Ovary (tissue), 9 donors: ENCODE measurements around the gene ENPP7. TPM values are rescaled to one million over a fixed set of nuclear protein-coding genes. Genes with fewer than 3 reads are reported as not detected.

Experiments used
- DNase-seq, 5 donors: peaks; one replicate each; pipeline ENCODE4 v3.0.0-alpha.2; 2019 to 2020
- H3K27ac ChIP-seq, 2 donors: fragments of 200-600 bp; one replicate each; pipeline versions ENCODE4 v1.5.1 to v1.8.0; 2019 to 2022
- H3K27me3 ChIP-seq: fragments of 200-600 bp; one replicate; pipeline ENCODE4 v1.8.0; 2022
- H3K36me3 ChIP-seq: fragments of 200-600 bp; sonication (generic); one replicate; pipeline ENCODE4 v1.5.1; 2019
- H3K4me1 ChIP-seq: one replicate; pipeline ENCODE4 v1.8.1; 2013; ENCODE audit warnings: mild to moderate bottlenecking, moderate library complexity; ENCODE audit not compliant: insufficient read depth
- H3K4me3 ChIP-seq: fragments of 200-600 bp; sonication (generic); one replicate; pipeline ENCODE4 v1.5.1; 2017
- H3K9me3 ChIP-seq, 2 donors: fragments of 200-600 bp in 1 of 2; sonication (generic) in 1 of 2; one replicate each; pipeline versions ENCODE4 v1.5.1 to v1.8.1; 2013 to 2019; ENCODE audit warnings: mild to moderate bottlenecking in 1 of 2, moderate library complexity in 1 of 2
- EP300 ChIP-seq: sonication (generic); formaldehyde crosslinking; IDR thresholded peaks from one replicate; pipeline ENCODE4 v1.6.1; 2017; ENCODE audit warnings: antibody characterized with exemption
- POLR2A ChIP-seq: fragments of 450-650 bp; IDR thresholded peaks from one replicate; pipeline ENCODE4 v1.6.1; 2017; ENCODE audit warnings: antibody characterized with exemption, mild to moderate bottlenecking, moderate library complexity
- WGBS, 3 donors: extraction: QIAGEN DNeasy Blood & Tissue Kit in 1 of 3; methylation state at CpG; one replicate each; pipeline versions ENCODE4 v1.1.5 to v1.1.7; 2013 to 2017; 5-methylcytosine and 5-hydroxymethylcytosine counted together
- intact Hi-C, 4 donors: fragments of 100-400 bp; cut with DNase I; formaldehyde crosslinking; loops; one replicate each; pipeline versions ENCODE4 v1.11.0 to v1.15.1; 2022 to 2023
- polyA plus RNA-seq, 2 donors: library from polyadenylated mRNA; stranded (reverse); fragments of 200-250 nt in 1 of 2; fragments of 350-450 nt in 1 of 2; fragmentation: Illumina TruSeq in 1 of 2; extraction: RNeasy Lipid Tissue Mini Kit (QIAGEN cat#74804) in 1 of 2; gene quantifications; one replicate each; pipeline ENCODE4 v1.2.3, GENCODE V29; 2013 to 2014
- total RNA-seq, 7 donors: library from RNA; depleted of rRNA in 2 of 7; stranded (reverse); fragments of >200 nt in 2 of 7; fragmentation: NEBNext Ultra II Directional in 3 of 7; extraction: Animal tissue kit (Norgen Biotek cat#: 25700) in 3 of 7; gene quantifications; one replicate each; pipeline versions ENCODE4 v1.1.0 to v1.2.4, GENCODE V29; 2016 to 2023
- TF ChIP-seq, protein P1 (sequence below), 3 donors: fragments of 450-650 bp in 2 of 3; fragments of 200-600 bp in 1 of 3; IDR thresholded peaks; one replicate each; pipeline versions ENCODE4 v1.5.1 to v1.8.0; 2016 to 2022; ENCODE audit warnings: antibody characterized with exemption in 3 of 3, mild to moderate bottlenecking in 1 of 3
- donor health status: DM: no; HTN: no; CAD: no; lungs with moderate emphysema.
- donor health status: DM: no; HTN: no; CAD: no.
- donor health status: Bipolar disorder and iron deficiency.
- donor health status: DM: yes; HTN: yes; CAD: no.
- donor health status: DM: no; HTN: no; CAD: no.
- donor health status: DM: yes; HTN: yes; CAD: no.

Gene ENPP7
- total and polyA plus RNA-seq, 9 donors: not detected

DNA sequence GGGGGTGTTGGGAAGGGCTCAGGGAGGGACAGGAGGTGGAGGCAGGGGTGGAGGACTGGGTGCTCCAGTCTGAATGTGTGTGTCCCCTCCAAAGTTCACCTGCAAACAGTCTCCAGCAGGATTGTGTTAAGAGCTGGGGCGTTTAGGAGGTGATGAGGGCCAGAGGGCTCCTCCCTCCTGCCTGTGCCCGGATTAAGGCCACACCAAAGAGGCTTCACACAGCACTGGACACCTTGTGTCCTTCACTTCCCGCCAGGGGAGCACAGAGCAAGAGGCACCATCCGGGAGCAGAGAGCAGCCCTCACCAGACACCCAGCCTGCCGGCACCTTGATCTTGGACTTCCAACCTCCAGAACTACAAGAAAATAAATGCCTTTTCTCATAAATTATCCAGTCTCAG, 30.2 kb upstream of the ENPP7 start:
- no peak overlapping the region for H3K4me3 ChIP-seq
- intact Hi-C loops: loop anchor here in 1 of 4 donors (10.0 kb wide), 1 partner anchor 296 kb away; no protein-coding TSS in a partner anchor
- DNase-seq: no peak
- peaks cover 5% of the 10 kb centered on the region for H3K4me1 ChIP-seq
- no peaks in the 10 kb centered on the region for H3K9me3 ChIP-seq
- TF ChIP-seq, protein P1, sequence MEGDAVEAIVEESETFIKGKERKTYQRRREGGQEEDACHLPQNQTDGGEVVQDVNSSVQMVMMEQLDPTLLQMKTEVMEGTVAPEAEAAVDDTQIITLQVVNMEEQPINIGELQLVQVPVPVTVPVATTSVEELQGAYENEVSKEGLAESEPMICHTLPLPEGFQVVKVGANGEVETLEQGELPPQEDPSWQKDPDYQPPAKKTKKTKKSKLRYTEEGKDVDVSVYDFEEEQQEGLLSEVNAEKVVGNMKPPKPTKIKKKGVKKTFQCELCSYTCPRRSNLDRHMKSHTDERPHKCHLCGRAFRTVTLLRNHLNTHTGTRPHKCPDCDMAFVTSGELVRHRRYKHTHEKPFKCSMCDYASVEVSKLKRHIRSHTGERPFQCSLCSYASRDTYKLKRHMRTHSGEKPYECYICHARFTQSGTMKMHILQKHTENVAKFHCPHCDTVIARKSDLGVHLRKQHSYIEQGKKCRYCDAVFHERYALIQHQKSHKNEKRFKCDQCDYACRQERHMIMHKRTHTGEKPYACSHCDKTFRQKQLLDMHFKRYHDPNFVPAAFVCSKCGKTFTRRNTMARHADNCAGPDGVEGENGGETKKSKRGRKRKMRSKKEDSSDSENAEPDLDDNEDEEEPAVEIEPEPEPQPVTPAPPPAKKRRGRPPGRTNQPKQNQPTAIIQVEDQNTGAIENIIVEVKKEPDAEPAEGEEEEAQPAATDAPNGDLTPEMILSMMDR (IDR thresholded peaks at IDR 0.05): no peak
- TF ChIP-seq POLR2A (no peak), EP300 (no peak)
- no peaks in the 10 kb centered on the region for H3K36me3 ChIP-seq
- WGBS, 3 donors: 34 to 50% (median 49%) methylated on average over 5 of the region's 5 CpGs
- no peaks in the 10 kb centered on the region for H3K27me3 ChIP-seq
- H3K27ac ChIP-seq: no peak overlapping the region

DNA sequence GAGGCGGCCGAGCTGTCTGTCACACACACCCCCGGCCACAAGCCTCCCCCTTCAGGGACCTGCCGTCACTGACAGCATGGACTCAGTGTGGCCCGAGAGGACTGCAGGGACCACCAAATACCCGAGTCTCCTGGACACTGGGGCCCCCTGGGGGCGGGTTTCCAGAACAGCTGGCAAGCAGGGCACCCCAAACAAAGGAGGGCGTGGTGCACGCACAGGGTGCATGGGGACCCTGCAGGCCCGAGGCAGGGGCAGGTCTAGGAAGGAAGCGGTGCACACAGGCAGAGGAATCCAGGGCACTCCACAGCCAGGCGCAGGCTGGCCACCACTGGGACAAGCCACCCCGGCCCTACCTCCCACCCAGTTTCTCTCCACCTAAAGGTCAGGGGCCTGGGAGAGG, 28.7 kb upstream of the ENPP7 start:
- Histone ChIP-seq H3K36me3 (no peaks in the 10 kb centered on the region), H3K4me1 (peaks cover 3% of the 10 kb centered on the region), H3K27ac (no peak overlapping the region), H3K27me3 (no peaks in the 10 kb centered on the region), H3K4me3 (no peak overlapping the region), H3K9me3 (no peaks in the 10 kb centered on the region)
- intact Hi-C loops: loop anchor here in 1 of 4 donors (10.0 kb wide), 1 partner anchor 297 kb away; no protein-coding TSS in a partner anchor
- 49 to 56% (median 52%) methylated on average over 13 of the region's 13 CpGs for WGBS, 3 donors
- no peak for DNase-seq
- TF ChIP-seq POLR2A: no peak
- no peak for TF ChIP-seq EP300

DNA sequence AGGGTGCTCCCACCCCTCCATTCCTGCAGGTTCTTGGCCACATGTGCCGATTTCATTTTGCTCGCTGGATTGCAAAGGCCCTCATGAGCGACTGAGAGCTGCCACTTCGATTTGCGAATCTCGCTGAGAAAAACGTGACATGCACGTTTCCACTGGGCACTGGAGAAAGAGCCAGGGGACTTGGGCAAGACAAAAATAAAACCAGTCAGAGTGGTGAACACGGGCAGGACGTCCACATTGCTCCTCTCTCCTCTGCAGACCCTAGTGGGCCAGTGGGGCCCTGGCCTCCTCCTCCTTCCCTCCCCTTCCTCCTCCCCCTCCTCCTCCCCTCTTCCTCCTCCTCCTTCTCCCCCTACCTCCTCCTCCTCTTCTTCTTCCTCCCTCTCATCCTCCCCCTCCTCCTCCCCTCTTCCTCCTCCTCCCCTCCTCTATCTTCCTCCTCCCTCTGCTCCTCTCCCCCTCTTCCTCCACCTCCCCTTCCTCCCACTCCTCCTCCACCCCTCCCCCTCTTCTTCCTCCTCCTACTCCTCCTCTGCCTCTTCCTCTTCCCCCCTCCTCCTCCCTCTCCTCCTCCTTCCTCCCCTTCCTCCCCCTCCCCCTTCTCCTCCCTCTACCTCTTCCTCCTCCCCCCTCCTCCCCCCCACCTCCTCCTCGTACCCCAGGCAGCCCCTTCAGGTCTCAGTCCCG, 28.1 kb upstream of the ENPP7 start:
- Histone ChIP-seq H3K36me3 (no peaks in the 10 kb centered on the region), H3K4me1 (peaks cover 6% of the 10 kb centered on the region), H3K27ac (no peak overlapping the region), H3K27me3 (no peaks in the 10 kb centered on the region), H3K9me3 (no peaks in the 10 kb centered on the region), H3K4me3 (no peak overlapping the region)
- intact Hi-C loops: loop anchor here in 1 of 4 donors (10.0 kb wide), 1 partner anchor 298 kb away; no protein-coding TSS in a partner anchor
- 32 to 45% (median 34%) methylated on average over 10 to 12 of the region's 12 CpGs for WGBS, 3 donors
- DNase-seq: no peak
- TF ChIP-seq EP300 (no peak), POLR2A (no peak)
- TF ChIP-seq, protein P1 (IDR thresholded peaks at IDR 0.05): no peak

DNA sequence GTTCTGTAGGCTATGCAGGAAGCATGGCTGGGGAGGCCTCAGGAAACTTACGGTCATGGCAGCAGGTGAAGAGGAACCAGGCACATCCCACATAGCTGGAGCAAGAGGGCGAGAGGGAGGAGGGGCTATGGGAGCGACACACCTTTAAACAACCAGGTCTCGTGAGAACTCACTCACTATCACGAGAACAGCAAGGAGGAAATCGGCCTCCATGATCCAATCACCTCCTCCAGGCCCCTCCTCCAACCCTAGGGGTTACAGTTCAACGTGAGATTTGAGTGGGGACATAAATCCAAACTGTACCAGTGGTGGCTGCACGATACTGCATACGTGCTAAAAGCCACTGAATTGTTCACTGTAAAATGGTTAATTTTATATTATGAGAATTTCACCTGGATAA, 26.1 kb upstream of the ENPP7 start:
- Histone ChIP-seq H3K27me3 (no peaks in the 10 kb centered on the region), H3K4me3 (no peak overlapping the region), H3K9me3 (no peaks in the 10 kb centered on the region), H3K27ac (no peak overlapping the region), H3K4me1 (peaks cover 6% of the 10 kb centered on the region), H3K36me3 (no peaks in the 10 kb centered on the region)
- intact Hi-C loops: loop anchor here in 3 of 4 donors (5.0 to 10.0 kb wide), 4 partner anchors 300 to 617 kb away; no protein-coding TSS in a partner anchor
- WGBS, 3 donors: 79 to 80% (median 80%) methylated on average over 9 of the region's 9 CpGs
- TF ChIP-seq EP300 (no peak), POLR2A (no peak)
- TF ChIP-seq, protein P1 (IDR thresholded peaks at IDR 0.05): no peak
- no peak for DNase-seq

DNA sequence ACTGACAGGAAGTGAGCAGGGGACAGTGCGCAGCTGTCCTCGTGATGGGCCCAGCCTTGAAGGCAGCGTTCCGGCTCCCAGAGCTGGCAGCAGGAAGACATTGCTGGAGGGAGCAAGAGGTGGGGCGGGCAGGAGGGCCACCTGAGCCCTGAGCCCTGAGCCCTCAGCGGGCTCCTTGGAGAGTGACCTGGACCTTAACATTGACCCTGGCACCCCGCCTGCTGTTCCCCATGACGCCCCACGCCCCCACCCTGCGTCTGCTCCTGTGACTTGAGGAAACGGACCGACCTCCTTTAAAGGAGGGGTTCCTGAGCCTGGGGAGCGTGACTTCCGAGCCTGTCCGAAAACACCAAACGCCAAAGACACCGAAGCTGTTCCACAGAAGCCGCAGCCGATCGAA, 25.1 kb upstream of the ENPP7 start:
- TF ChIP-seq, protein P1 (IDR thresholded peaks at IDR 0.05): no peak
- no peak for TF ChIP-seq POLR2A
- TF ChIP-seq EP300: no peak
- H3K4me3 ChIP-seq: no peak overlapping the region
- DNase-seq: no peak
- H3K27me3 ChIP-seq: no peaks in the 10 kb centered on the region
- WGBS, 3 donors: 76 to 87% (median 87%) methylated on average over 20 of the region's 20 CpGs
- intact Hi-C loops: loop anchor here in 3 of 4 donors (5.0 to 10.0 kb wide), 4 partner anchors 301 to 618 kb away; no protein-coding TSS in a partner anchor
- no peak overlapping the region for H3K27ac ChIP-seq
- H3K9me3 ChIP-seq: no peaks in the 10 kb centered on the region
- peaks cover 6% of the 10 kb centered on the region for H3K4me1 ChIP-seq
- no peaks in the 10 kb centered on the region for H3K36me3 ChIP-seq
